Limb (tissue), 2 donors: ENCODE data around the gene SNTG2.

Source experiments
- DNase-seq, 2 donors: peaks; one replicate each; pipeline ENCODE4 v3.0.0-alpha.2; 2016; ENCODE audit errors: extremely low spot score in 2 of 2

Gene SNTG2

DNA sequence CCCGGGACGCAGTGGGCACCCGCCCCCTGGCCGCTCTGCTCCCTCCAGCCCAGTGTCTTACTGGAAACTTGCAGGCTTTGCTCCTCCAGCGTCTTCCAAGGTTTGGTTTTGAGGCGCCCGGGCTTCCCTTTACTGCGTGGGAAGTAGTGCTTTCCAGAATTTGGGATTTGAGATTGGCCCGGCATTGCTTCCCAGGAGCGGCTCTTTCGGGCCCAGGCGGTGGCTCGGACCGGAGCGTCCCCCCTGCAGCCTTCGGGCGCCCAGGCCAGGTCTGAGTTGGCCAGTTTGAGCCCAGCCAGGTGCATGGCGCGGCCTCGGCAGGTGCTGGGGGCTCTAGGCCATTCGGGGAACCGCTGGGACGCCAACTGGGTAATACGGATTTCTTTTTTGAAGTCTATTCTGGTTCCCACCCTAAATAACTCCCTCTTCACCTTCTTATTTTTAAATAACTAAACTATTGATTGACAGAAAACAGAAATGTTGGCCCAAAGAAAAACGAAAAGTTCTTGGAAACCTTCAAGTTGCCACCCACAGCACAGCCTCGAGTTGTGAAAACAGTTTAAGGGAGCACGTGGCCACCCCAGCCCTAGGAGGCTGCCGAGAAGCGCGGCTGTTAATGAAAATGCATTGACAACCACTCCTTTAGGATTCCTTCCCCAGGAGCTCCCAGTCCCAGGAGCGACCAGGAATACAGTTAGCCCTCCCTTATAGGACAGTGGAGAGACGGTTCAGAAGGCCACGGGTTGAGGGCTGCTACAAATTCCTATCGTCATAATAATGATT lies 766 bp downstream of the SNTG2 start:
- DNase-seq = no peak

DNA sequence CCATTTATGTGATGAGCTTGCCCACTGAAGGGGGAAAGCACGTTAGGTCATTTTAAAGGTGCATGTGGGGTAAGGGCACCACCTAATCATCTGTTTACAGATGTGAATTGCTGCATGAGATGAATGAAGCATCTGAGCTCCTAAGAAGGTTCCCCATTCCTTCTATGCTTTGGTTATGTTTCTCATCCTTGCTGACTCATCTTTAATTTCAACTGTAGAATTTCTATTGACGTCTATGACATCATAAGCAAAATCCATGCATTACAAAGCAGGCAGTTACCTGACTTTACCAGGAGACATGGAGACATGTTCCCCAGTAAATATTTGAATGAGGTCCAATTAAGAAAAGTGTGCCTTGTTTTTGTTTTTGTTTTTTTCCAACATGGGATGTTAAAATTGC lies 2.8 kb downstream of the SNTG2 start:
- DNase-seq = no peak

DNA sequence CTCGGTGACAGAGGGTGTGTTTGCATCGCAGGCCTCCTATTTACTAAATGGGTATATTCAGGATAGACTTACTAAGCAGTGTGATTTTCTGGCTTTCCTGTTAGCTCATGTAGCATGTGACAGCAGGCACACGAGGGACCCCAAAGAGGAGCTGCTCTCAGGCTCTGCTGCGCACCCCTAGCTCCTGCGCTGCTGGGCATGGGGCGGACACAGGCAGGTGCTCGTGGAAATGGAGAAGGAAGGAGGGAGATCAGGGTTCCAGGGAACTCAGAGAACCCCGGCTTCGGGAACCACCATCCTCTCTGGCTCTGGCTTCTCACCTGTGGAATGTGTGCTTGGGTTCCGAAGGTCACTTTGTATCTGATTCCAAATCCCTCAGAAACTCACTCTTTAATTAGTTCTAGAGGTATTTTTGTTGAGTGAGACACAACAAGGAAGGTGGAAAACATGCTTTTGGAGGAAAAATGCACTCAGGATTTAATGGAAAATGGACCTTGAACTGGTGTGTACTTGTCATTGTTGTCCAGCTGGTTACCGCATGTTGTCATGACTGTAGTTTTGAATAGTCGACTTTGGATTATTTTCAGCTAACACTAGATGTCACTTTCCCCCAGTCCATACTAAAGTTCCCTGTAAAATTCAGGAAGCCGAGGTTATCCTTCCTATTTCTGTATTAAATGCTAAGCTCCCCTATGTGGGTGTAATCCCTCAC lies 3.5 kb downstream of the SNTG2 start:
- DNase-seq = peak in 1 of 2 donors; percentile 67

DNA sequence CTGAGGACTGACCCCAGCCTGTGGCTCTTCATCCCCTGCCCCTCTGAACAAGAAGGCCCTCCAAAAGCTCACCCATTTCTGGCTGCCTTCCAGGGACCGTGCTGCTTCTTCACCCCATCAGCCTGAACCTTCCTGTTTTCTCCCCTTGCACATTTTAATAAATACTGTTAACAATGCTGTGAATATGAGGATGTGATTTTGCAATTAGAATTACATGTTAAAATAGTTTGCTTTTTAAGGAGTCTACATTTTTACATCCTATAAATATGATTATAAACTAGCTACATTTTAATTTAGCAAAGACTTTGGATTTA lies 4.0 kb downstream of the SNTG2 start:
- DNase-seq = no peak

DNA sequence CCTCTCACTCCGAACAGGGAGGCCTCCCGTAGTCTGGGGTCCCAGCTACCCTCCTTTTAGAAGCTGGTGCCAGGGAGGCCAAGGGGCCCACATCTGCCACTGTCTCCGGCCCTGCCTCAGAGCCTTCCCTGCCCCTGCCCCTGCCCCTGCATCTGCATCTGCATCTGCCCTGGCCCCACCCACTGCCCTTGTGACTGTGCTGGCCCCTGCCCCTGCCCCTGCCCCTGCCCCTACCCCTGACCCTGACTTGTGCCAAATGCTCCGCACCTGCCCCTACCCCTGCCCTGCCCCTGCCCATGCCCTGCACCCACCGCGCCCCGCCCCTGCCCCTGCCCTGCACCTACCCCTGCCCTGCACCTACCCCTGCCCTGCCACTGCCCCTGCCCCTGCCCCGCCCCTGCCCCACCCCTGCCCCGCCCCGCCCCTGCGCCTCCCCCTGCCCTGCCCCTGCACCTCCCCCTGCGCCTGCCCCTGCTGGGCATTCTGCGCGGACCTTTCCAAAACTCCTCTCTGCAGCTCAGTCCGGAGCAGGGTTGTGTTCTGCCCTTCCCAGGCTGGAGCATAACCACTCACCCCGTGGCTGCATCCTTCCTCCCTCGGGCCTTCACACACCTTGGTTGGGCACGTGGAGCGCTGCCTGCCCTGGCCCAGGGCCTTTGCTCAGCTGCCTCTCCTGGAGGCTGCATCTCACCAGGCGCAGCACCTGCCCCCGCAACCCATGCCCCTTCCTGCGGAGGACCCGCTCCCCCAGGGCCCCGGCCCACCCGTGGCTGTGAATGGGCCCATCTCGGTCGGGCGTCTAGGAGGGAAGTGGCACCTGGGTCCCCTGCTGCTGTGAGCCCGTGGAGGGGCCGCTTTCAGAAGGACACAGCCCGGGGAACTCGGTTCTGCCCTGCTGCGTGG lies 5.4 kb downstream of the SNTG2 start:
- DNase-seq = no peak

DNA sequence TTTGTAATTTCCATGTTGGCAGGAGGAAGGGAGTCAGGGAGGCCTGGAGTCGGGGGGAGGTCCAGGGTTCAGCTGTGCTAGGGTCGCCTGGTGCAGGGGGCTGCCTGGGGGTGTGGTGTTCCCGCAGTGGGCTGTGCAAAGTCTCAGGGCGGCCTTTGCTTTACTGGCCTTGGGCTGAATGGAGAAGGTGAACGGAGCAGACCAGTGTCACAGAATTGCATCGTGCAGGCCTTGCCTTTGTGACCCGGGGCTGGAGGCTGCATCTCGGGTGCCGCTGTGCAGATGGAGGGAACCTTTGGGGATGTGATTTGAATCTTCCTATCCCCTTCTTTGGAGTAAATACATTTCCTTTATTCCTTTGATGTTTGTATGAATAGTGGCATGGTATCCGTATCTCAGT lies 8.8 kb downstream of the SNTG2 start:
- DNase-seq = no peak

DNA sequence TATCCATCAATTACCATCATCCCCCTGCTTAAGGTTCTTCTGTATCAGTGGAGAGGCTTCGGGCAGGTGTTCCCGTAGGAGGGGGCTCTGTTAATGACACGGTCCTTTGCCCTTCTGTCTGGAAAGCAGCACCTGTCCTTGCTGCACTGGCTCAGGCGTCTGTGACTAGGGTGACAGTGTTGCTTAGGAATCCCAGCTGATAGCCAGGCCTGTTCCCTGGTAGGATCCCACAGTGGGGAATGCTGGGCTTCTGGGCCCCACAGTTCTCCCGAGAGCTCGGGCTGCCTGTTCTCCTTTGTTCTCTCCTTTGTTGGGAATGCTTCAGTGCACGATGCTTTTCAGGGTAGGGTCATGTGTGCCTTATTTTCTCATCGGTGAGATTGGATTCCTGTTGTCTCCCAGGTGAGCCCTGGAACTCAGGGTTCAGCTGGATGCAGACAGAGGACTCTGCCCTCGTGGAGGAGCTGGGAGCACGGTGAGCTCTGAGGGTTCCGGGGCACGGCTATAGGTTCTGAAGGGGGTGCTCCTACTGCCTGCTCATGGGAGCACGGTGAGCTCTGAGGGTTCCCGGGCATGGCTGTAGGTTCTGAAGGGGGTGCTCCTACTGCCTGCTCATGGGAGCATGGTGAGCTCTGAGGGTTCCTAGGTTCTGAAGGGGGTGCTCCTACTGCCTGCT lies 9.6 kb downstream of the SNTG2 start:
- DNase-seq = no peak

DNA sequence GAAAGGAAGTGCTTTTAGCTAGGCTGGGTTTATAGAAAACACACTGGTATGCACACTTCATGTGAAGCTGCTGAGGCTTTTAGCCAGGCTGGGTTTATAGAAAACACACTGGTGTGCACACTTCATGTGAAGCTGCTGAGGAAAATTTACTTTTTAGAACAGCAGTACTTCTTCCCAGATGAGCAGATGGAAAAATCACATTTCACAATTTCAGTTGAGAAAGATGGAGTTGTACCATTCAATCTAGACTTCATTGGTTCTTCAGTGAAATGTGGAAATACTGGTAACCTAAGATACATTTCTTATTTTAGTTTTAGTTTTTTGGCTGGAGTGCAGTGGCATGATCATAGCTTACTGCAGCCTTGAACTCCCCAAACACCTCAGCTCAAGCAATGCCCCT lies 11.1 kb downstream of the SNTG2 start:
- no peak for DNase-seq

DNA sequence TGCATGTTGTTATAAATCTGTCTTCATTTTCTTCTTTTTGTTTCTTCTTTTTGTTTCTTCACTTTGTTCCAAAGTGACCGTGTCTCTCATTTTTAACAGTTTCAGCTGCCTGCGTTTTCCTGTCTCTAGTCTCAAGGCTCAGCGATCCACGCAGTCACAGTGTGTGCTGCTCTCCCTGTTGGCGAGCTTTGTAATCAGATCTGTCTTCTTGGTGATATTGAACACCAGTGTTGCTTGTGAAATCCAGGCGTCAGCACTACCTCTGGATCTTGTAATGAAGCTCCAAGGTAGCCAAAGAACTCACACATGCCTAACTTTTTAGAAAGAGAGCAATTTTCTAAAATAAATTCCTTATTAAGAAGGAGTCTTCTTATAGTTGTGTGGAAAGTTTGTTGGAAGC lies 13.2 kb downstream of the SNTG2 start:
- no peak for DNase-seq

DNA sequence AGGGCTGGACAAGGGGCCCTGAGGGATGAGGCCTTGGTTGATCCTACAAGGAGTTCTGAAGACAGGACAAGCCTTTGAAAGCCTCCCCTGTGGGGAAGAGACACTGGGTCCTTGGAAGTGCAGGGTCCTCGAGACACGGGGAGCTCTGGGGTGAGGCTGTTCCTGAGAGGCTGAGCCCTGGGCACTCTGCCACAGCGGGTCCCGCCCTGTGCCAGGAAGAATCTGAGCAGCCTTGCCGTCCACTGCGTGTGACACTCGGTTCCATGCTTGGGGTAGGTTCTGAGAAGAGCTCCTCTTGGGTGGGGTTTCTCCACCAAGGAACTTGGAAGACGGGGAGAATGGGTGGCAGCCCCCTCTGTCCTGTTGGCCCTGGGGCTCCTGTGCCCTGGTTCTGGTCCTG lies 13.9 kb downstream of the SNTG2 start:
- DNase-seq = no peak

DNA sequence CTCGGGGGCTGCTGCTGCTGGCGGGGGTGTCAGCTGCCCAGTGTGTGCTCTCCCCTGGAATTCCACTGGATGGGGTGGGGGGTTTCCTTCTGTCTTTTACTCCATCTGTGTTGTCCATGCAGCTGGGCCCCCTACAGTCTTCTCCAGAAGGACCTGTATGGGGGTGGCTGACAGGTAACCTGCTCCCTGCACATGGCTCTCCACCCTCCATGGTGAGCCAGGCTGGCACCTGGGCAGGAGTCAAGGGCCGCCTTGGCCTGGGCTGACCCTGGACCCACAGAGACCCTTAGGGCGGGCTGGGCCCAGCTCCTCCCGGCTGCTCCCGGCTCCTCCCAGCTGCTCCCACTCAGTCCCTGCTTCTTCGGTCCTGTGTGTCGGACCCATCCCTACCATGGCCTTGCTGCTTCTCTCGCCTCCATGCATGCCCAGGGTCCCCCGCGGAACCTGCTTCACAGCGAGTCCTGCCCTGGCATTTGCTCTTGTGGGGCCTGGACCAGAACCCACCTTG lies 15.0 kb downstream of the SNTG2 start:
- DNase-seq = no peak

DNA sequence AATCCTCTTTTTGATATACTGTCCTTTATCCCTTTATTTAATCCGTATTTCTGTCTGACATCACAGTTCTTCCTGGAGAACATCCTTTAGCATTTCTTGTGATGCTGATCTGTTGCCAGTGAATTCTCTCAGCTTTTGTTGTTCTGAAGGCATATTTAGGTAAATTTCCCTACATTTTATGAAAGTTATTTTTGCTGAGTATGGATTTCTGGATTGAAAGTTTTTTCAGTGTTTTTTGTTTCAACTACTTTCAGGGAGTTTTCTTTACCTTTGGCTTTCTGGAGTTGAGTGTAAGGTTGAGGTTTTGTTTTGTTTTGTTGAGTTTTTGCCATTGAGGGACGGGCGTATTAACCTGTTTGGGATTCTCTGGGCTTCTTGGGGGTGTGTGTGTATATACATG lies 22.5 kb downstream of the SNTG2 start:
- no peak for DNase-seq

DNA sequence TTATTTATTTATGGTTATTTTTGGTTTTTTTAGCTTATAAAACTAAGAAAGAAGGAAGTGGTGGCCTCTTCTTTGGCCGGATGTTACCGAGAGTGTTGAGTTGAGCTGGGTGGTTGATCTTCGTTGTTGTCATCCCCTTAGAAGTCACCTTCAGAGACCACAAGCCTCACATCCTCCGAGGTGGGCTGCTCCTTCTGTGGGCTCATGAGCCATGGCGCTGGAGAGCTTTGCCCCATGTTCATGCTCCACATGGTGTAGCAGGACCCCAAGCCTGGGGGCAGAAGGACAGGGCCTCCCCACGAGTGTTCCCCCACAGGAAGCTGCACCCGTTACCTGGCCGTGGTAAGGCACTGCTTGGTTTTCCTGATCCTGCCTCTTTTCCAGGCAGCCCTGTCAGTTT lies 23.4 kb downstream of the SNTG2 start:
- DNase-seq = no peak

DNA sequence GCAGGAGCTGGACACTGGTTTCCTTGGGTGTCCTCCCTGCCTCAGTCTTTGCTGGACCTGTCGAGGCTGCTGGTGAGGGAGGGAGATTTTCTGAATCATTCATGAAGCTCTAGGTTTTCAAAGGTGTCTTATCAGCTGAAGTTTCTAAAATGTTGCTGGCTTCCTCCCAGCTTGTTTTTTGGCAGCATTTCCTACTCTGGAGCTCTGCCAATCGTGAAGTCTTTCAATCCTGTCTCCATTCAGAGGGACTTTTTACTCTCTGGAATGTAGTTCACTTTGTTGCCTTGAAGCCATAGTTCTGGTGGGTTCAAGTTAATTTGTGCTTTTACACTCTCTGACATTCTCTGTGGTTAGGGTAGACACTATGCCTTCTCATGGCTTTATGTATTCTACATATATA lies 23.9 kb downstream of the SNTG2 start:
- peak in 1 of 2 donors; percentile 53 for DNase-seq

DNA sequence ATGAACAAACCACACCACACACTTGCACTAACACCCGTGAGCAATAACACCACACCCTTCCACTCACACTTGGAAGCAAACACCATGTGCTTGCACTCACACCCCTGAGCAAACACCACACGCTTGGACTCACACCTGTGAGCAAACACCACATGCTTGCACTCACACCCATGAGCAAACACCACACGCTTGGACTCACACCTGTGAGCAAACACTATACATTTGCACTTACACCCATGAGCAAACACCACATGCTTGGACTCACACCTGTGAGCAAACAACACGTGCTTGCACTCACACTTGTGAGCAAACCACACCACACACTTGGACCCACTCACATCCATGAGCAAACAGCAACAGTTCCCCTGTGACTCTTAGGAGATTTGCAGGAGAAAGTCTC lies 24.4 kb downstream of the SNTG2 start:
- DNase-seq = no peak

DNA sequence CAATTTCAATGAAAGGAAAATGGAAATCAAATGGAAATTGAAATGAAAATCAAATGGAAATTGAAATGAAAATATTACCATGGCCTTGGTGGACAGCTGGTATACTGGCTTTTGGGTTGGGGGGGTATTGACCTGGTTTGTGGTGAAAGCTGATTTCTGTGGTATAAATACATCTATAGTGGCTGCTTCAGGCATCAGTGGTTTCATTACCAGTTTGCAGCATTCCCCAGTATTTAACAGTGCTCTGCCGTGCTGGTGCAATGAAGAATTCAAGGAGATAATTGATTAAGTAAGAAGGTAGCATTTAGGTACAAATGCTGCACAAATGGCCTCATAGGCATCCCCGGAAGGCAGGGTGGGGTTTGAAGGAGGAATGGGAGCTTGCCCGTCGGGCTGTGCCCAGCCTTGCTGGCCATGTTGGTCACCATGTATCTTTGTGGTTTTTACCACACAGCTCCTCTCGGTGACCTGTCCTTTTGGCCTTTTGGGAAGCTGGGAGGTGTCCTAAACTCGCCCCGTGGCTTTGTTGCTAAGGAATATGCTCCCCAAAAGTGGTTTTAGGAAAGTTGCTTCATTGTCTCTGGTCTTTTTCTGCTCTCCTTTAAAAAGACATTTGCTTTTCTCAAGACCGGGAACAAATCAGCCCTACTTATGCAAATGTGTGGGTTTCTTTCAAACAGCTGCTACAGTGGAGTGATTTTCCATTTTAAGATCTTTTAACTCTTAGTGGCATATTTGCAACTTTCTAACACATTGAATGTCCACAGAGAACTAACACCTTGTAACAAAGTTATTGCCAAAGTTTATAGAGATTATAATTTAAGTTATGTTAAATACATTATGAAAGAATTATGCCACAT lies 28.6 kb downstream of the SNTG2 start:
- DNase-seq = no peak

DNA sequence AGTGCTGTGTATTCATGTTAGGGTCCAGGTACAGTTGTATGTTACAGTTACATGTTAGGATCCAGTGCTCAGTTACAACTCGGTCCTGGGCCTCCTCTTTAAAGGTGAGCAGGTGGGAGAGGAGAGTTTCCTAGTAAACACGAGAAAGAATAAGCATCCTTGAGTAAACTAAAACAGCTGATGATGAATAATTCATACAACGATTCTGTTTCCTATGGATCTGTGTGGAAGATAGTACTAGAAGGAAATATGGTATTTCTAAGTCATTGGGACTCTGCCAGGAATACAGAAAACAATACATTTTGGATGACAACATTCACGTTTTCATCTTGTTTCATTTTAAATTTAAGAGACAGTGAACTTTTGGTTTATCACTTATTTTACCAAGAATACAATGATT lies 29.5 kb downstream of the SNTG2 start:
- DNase-seq = no peak

DNA sequence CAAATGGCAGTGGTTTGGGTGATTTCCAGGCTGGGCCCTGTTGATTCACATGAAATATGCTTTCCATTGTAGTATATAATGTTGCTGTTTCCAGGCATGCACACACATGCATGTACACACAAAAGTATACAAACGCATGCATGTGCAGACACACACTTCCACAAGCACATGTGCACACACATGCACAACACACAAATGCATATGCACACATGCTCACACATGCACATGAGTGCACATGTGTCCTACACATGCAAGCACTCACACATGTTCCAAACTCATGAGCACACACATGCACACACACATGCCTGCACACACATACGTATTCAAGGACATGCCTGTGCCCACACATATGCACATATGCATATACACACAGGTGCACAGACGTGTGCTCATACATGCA lies 30.6 kb downstream of the SNTG2 start:
- no peak for DNase-seq

DNA sequence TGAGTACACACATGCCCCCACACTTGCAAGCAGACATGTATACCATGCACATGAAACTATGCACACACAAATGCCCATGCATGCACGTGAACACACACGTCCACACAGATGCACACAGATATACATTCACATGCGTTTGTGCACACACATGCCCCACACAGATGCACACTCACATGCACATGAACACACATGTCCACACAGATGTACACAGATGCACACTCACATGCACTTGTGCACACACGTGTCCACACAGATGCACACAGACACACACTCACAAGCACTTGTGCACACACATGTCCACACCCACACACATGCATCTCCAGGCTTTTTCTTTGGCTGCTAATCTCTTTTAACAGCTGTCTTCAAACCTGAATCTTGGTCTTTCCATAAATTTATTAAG lies 31.1 kb downstream of the SNTG2 start:
- DNase-seq = no peak

DNA sequence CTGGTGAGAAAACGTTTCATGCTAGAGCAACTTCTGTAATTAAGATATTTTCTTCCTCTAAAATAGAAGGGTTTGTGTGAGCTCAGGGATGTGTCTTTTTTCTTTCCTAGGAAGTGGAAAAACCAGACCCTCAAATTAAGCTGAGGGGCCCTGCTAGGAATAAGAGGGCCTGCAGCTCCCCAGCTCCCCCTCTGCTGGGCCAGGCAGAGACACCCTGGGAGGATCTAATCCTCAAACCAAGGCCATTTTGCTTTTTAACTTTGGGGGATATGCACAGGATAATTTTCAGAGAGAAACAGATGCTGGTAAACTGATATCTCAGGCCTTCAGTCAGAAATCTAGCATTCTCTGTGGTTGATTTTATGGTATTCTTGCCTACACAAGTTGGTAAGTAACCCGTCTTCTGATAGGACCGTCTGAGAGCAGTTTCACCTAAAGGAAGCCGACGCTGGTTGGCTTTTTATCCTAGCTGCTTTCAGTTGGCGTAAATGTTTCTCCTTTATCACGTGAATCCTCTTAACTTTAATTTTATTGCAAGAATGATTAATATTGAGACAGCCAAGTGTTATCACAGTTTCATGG lies 34.8 kb downstream of the SNTG2 start:
- peak in 1 of 2 donors; percentile 15 for DNase-seq
